A673 (cell line): Measurements from ENCODE around the gene CBX7. TPM values are rescaled to one million over a fixed set of nuclear protein-coding genes. Genes with fewer than 3 reads are reported as not detected.

Source experiments
- BruUV-seq: library from RNA; stranded (reverse); fragments of 400-500 nt; replicated peaks from 2 replicates; lab custom pipeline; 2021; lab: Mats Ljungman, UMichigan
- CTCF ChIA-PET: fragments of 300-600 bp; sonication (Branson Sonifier 250); formaldehyde crosslinking; loops from one replicate; lab custom pipeline; 2022; ENCODE audit warnings: antibody characterized with exemption; lab: Charles Lee
- POLR2A ChIA-PET: fragments of 300-600 bp; sonication (Branson Sonifier 250); formaldehyde crosslinking; loops from one replicate; lab custom pipeline; 2022; ENCODE audit warnings: antibody characterized with exemption; ENCODE audit not compliant: low non-redundant PET; lab: Charles Lee
- DNase-seq: peaks from one replicate; pipeline ENCODE4 v3.0.0-alpha.2; 2015; ENCODE audit warnings: low spot score
- H3K27ac ChIP-seq: fragments of 200-600 bp; sonication (generic); 2 replicates; pipeline ENCODE4 v1.5.1; 2016; ENCODE audit warnings: mixed run types, low read depth, mild to moderate bottlenecking, mixed read lengths, antibody characterized with exemption, low read length; ENCODE audit not compliant: poor library complexity, severe bottlenecking
- H3K27me3 ChIP-seq: fragments of 200-600 bp; sonication (generic); replicated peaks from 2 replicates; pipeline ENCODE4 v1.6.1; 2017; ENCODE audit warnings: mixed run types, low read depth, mild to moderate bottlenecking, mixed read lengths, antibody characterized with exemption, low read length; ENCODE audit not compliant: insufficient read depth, poor library complexity
- H3K36me3 ChIP-seq: fragments of 200-600 bp; sonication (generic); 2 replicates; pipeline ENCODE4 v1.6.1; 2016; ENCODE audit warnings: mixed run types, mild to moderate bottlenecking, mixed read lengths, antibody characterized with exemption, low read length; ENCODE audit not compliant: insufficient read depth, poor library complexity, severe bottlenecking
- H3K4me1 ChIP-seq: fragments of 200-600 bp; sonication (generic); 2 replicates; pipeline ENCODE4 v1.6.1; 2017; ENCODE audit warnings: mixed run types, mild to moderate bottlenecking, mixed read lengths, antibody characterized with exemption, low read length; ENCODE audit not compliant: insufficient read depth, poor library complexity, severe bottlenecking
- H3K4me3 ChIP-seq: fragments of 200-600 bp; sonication (generic); 2 replicates; pipeline ENCODE4 v1.5.1; 2016; ENCODE audit warnings: low read depth, mixed run types, mild to moderate bottlenecking, mixed read lengths, low read length; ENCODE audit not compliant: poor library complexity, severe bottlenecking
- H3K9me3 ChIP-seq: fragments of 200-600 bp; sonication (generic); 2 replicates; pipeline ENCODE4 v1.6.1; 2016; ENCODE audit warnings: mixed run types, low read depth, mild to moderate bottlenecking, mixed read lengths, antibody characterized with exemption, low read length; ENCODE audit not compliant: poor library complexity, severe bottlenecking
- CTCF ChIP-seq: fragments of 300-800, 200-600 bp; sonication (generic); conservative IDR thresholded peaks from 2 replicates; pipeline ENCODE4 v1.5.1; 2017; ENCODE audit warnings: low read depth, mild to moderate bottlenecking, antibody characterized with exemption, low read length, moderate library complexity, mixed read lengths
- EZH2 ChIP-seq: fragments of 200-600 bp; sonication (generic); IDR thresholded peaks from 2 replicates; pipeline ENCODE4 v1.6.1; 2017; ENCODE audit warnings: borderline replicate concordance, low read depth, mild to moderate bottlenecking, mixed read lengths, antibody characterized with exemption, low read length; ENCODE audit not compliant: poor library complexity, severe bottlenecking
- intact Hi-C: fragments of 100-400 bp; cut with micrococcal nuclease; formaldehyde crosslinking; loops from one replicate; pipeline ENCODE4 v1.10.0; 2022; ENCODE audit not compliant: unreplicated experiment
- total RNA-seq: library from RNA; stranded (reverse); gene quantifications from 2 replicates; pipeline ENCODE4 v1.2.3, GENCODE V29; 2021

Gene CBX7
- total RNA-seq, 1 experiment from 2014 or later = 2.8 TPM

GRCh38 chr22:39081016-39081415, 71.5 kb downstream of the CBX7 start:
- Histone ChIP-seq H3K4me1 (peaks cover 8% of the 10 kb centered on the region), H3K27ac (no peak overlapping the region), H3K27me3 (no peaks in the 10 kb centered on the region), H3K9me3 (no peaks in the 10 kb centered on the region), H3K4me3 (no peak overlapping the region), H3K36me3 (no peaks in the 10 kb centered on the region)
- no peak for DNase-seq
- no TSS peak for BruUV-seq
- CTCF ChIA-PET = no interaction called here
- TF ChIP-seq EZH2 (no peak), CTCF (no peak)
- POLR2A ChIA-PET = no interaction called here
- intact Hi-C loops = no loop called here

Other genes with a start within 250 kb of the CBX7 start
- gene APOBEC3A, start 195.1 kb downstream of the CBX7 start, total RNA-seq = not detected in 2 replicates
- 6.4 and 9.0 TPM in 2 replicates for gene APOBEC3B, start 170.3 kb downstream of the CBX7 start, total RNA-seq
- gene APOBEC3C, start 138.4 kb downstream of the CBX7 start, total RNA-seq = 12.9 and 13.0 TPM in 2 replicates
- gene APOBEC3D, start 131.6 kb downstream of the CBX7 start, total RNA-seq = 3.1 and 4.7 TPM in 2 replicates
- 4.5 and 6.6 TPM in 2 replicates for gene APOBEC3F, start 111.8 kb downstream of the CBX7 start, total RNA-seq
- gene APOBEC3G, start 75.4 kb downstream of the CBX7 start, total RNA-seq = 2.5 and 3.2 TPM in 2 replicates
- gene APOBEC3H, start 55.4 kb downstream of the CBX7 start, total RNA-seq = not detected in 2 replicates
- gene PDGFB, start 92.3 kb upstream of the CBX7 start, total RNA-seq = 0.09 and 0.13 TPM in 2 replicates
- 1,117 and 1,141 TPM in 2 replicates for gene RPL3, start 166.9 kb upstream of the CBX7 start, total RNA-seq
- gene SYNGR1, start 197.3 kb upstream of the CBX7 start, total RNA-seq = 31.7 and 36.7 TPM in 2 replicates
- gene TAB1, start 247.1 kb upstream of the CBX7 start, total RNA-seq = 27.0 and 38.2 TPM in 2 replicates